ENCODE measurements around the gene IL17RC. TPM values are rescaled to one million over a fixed set of nuclear protein-coding genes. Genes with fewer than 3 reads are reported as not detected.

IL17RC gene
- total RNA-seq, 6 experiments from 2014 or later = 19.5 to 53.4 (median 40.1) TPM

DNA sequence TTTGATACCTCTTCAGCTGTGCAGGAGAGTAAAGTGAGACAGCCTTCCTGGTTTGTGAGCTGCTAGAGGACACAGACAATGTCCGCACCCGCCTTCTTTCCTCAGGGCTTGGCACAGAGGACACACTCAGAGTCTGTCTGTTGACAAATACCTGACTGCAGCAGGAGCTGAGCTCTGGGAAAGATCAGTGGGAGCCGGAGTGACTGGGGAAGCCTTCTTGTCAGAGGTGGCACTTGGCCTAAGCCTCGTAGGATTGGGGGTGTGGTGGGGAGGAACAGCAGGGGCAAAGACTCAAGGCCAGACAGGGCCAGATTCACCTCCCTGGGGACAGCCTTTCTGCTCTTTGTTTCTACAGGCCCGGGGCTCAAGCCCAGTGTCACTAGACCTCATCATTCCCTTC is 3.3 kb upstream of the IL17RC start:
- Histone ChIP-seq H3K9me3 (no peaks in the 10 kb centered on the region), H3K4me1 (peaks cover 0 to 78% (median 35%) of the 10 kb centered on the region in 4 donors), H3K36me3 (no peaks in the 10 kb centered on the region), H3K4me3 (no peak overlapping the region), H3K27me3 (no peaks in the 10 kb centered on the region), H3K27ac (peak overlapping the region in 2 of 3 donors; percentile 75 to 87)
- intact Hi-C loops (cut with DNase I) = no loop called here
- TF ChIP-seq, protein P1, sequence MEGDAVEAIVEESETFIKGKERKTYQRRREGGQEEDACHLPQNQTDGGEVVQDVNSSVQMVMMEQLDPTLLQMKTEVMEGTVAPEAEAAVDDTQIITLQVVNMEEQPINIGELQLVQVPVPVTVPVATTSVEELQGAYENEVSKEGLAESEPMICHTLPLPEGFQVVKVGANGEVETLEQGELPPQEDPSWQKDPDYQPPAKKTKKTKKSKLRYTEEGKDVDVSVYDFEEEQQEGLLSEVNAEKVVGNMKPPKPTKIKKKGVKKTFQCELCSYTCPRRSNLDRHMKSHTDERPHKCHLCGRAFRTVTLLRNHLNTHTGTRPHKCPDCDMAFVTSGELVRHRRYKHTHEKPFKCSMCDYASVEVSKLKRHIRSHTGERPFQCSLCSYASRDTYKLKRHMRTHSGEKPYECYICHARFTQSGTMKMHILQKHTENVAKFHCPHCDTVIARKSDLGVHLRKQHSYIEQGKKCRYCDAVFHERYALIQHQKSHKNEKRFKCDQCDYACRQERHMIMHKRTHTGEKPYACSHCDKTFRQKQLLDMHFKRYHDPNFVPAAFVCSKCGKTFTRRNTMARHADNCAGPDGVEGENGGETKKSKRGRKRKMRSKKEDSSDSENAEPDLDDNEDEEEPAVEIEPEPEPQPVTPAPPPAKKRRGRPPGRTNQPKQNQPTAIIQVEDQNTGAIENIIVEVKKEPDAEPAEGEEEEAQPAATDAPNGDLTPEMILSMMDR (IDR thresholded peaks at IDR 0.05) = no peak
- TF ChIP-seq POLR2A (IDR thresholded peaks at IDR 0.05) = no peak
- ATAC-seq = peak in 2 of 4 donors; percentile 3 to 12
- WGBS (ENCODE audit: insufficient coverage, low coverage, low lambda C conversion rate, missing lambda C conversion rate) = no CpG with 5 or more reads among the region's 5 CpGs
- peak in 1 of 3 donors; percentile 63 for DNase-seq

DNA sequence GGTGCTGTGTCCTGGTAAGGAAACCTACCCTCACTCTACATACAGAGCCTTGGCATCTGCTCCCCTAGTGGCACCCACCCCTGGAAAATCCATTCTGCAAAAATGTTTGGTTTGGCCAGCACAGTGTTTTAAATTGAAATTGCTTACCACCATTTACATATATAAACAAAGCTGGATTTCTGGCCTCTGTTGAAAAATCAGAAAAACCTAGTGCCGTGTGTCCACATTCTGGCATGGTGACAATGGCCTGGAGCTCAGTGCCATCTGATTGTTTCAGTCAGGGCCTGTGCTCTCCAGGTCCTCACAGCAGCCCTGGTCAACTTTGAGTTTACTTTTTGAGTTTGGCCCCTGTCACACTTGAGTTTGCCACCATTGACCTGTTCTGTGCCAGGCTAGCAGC is 2.9 kb upstream of the IL17RC start:
- Histone ChIP-seq H3K27me3 (no peaks in the 10 kb centered on the region), H3K9me3 (no peaks in the 10 kb centered on the region), H3K4me1 (peaks cover 0 to 76% (median 35%) of the 10 kb centered on the region in 4 donors), H3K4me3 (peak overlapping the region in 1 of 3 donors; percentile 73), H3K36me3 (no peaks in the 10 kb centered on the region), H3K27ac (peak overlapping the region in 2 of 3 donors; percentile 75 to 87)
- WGBS (ENCODE audit: insufficient coverage, low coverage, low lambda C conversion rate, missing lambda C conversion rate) = 22% methylated on average over 1 of the region's 1 CpG
- ATAC-seq (peak; percentile 2 to 44 (median 40)), DNase-seq (peak; percentile 56 to 89 (median 82))
- intact Hi-C loops (cut with DNase I) = no loop called here
- TF ChIP-seq, protein P1 (IDR thresholded peaks at IDR 0.05) = no peak
- no peak for TF ChIP-seq POLR2A (IDR thresholded peaks at IDR 0.05)

DNA sequence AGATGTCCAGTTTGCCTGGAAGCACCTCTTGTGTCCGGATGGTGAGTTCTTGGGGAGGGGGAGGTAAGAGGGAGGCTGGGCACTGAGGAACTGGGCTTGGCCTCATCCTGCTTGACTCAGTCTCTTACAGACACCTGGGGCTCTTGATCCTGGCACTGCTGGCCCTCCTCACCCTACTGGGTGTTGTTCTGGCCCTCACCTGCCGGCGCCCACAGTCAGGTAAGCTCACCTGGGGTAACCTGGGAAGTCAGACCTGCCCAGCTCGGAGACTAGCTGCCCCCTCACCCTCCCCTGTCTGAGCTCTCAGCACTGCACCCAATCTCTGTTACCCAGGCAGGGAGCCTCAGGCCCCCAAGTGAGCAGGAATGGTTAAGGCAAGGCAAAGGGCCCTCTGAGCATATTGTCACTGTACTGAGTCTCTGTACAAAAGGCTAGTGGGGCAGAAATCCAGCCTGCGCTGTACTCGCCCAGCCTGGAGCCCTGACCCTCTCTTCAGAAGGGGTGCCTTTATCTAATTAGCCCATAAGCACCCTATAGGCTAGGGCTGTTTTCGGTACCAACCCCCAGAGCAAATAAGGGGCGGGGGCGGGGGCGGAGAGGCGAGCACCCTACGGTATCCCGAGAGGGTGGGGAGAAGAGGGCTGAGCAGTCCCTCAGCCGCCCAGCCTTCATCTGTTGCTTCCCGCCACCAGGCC is 2.2 kb upstream of the IL17RC start:
- H3K4me1 ChIP-seq = peaks cover 0 to 71% (median 31%) of the 10 kb centered on the region in 4 donors
- DNase-seq (no peak), ATAC-seq (peak in 1 of 4 donors; percentile 1)
- TF ChIP-seq POLR2A (IDR thresholded peaks at IDR 0.05) = no peak
- TF ChIP-seq, protein P1 (IDR thresholded peaks at IDR 0.05) = no peak
- H3K36me3 ChIP-seq = no peaks in the 10 kb centered on the region
- 10% methylated on average over 2 of the region's 15 CpGs for WGBS (ENCODE audit: insufficient coverage, low coverage, low lambda C conversion rate, missing lambda C conversion rate)
- H3K9me3 ChIP-seq = no peaks in the 10 kb centered on the region
- H3K27ac ChIP-seq = peak overlapping the region; percentile 70 to 87 (median 75)
- no peaks in the 10 kb centered on the region for H3K27me3 ChIP-seq
- intact Hi-C loops (cut with DNase I) = no loop called here
- peak overlapping the region; percentile 51 to 73 (median 72) for H3K4me3 ChIP-seq

DNA sequence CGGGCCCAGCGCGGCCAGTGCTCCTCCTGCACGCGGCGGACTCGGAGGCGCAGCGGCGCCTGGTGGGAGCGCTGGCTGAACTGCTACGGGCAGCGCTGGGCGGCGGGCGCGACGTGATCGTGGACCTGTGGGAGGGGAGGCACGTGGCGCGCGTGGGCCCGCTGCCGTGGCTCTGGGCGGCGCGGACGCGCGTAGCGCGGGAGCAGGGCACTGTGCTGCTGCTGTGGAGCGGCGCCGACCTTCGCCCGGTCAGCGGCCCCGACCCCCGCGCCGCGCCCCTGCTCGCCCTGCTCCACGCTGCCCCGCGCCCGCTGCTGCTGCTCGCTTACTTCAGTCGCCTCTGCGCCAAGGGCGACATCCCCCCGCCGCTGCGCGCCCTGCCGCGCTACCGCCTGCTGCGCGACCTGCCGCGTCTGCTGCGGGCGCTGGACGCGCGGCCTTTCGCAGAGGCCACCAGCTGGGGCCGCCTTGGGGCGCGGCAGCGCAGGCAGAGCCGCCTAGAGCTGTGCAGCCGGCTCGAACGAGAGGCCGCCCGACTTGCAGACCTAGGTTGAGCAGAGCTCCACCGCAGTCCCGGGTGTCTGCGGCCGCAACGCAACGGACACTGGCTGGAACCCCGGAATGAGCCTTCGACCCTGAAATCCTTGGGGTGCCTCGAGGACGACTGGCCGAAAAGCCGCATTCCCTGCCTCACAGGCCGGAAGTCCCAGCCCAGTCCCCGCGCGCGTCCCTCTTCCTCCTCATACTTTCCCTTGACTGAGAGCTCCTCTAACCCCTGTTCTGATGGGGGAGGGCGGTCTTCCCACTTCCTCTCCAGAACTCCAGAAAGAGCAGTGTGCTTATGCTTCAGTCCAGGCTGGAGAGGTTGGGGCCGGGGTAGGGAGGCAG is 1.4 kb upstream of the IL17RC start:
- intact Hi-C loops (cut with DNase I) = no loop called here
- H3K36me3 ChIP-seq = no peaks in the 10 kb centered on the region
- peak overlapping the region; percentile 51 to 73 (median 72) for H3K4me3 ChIP-seq
- H3K9me3 ChIP-seq = no peaks in the 10 kb centered on the region
- ATAC-seq = peak; percentile 36 to 48 (median 40)
- no peaks in the 10 kb centered on the region for H3K27me3 ChIP-seq
- H3K4me1 ChIP-seq = peaks cover 0 to 63% (median 27%) of the 10 kb centered on the region in 4 donors
- H3K27ac ChIP-seq = peak overlapping the region; percentile 70 to 87 (median 75)
- DNase-seq = peak; percentile 74 to 82 (median 76)
- peak; percentile 22 for TF ChIP-seq POLR2A (IDR thresholded peaks at IDR 0.05)
- TF ChIP-seq, protein P1 (IDR thresholded peaks at IDR 0.05) = peak in 3 of 4 donors; percentile 22 to 38 (median 27)
- WGBS (ENCODE audit: insufficient coverage, low coverage, low lambda C conversion rate, missing lambda C conversion rate) = 0% methylated on average over 2 of the region's 99 CpGs

Measured in right lobe of liver (tissue), 6 donors.